Measurements from ENCODE around the gene UCHL5.

Gene UCHL5

DNA sequence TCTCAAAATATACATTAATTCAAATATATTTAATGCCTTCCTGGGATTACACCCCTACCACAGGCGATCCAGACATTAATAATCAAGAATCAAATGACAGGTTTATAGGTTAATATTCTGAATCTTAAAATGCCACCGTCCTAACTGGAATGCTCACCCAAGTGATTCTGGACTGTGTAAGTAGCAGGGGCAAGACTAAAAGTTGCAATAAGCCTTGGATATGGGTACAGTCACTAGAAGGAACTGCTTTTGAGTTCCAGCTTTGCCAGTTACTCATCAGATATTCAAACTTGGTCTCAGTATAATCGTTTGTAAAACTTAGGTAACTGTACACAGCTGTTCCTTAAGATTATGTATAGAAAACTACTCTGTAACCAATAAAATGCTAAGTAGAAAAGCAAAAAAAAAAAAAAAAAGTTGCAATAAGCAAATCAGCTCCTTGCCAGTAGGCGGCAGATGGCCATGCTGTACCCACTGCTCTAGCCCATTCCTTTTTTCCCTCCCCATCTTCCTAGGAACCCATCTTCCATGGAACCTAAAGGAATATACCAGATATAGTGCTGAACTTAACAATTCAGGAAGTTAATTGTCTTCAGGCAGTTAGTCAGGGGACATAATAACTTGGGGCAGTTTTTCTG is 10.7 kb upstream of the UCHL5 start:
- TF ChIP-seq, protein P1, sequence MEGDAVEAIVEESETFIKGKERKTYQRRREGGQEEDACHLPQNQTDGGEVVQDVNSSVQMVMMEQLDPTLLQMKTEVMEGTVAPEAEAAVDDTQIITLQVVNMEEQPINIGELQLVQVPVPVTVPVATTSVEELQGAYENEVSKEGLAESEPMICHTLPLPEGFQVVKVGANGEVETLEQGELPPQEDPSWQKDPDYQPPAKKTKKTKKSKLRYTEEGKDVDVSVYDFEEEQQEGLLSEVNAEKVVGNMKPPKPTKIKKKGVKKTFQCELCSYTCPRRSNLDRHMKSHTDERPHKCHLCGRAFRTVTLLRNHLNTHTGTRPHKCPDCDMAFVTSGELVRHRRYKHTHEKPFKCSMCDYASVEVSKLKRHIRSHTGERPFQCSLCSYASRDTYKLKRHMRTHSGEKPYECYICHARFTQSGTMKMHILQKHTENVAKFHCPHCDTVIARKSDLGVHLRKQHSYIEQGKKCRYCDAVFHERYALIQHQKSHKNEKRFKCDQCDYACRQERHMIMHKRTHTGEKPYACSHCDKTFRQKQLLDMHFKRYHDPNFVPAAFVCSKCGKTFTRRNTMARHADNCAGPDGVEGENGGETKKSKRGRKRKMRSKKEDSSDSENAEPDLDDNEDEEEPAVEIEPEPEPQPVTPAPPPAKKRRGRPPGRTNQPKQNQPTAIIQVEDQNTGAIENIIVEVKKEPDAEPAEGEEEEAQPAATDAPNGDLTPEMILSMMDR (conservative IDR thresholded peaks at IDR 0.05; ENCODE audit: low read depth) = no peak
- POLR2A ChIA-PET (ENCODE audit: low non-redundant PET) = no interaction called here
- CTCF ChIA-PET = interaction anchor here (0.6 to 0.8 kb wide), 6 partner anchors 9 to 365 kb away, joined by 3 to 4 read pairs (median 3); partner anchors contain the start of genes RO60 and UCHL5
- peak; percentile 31 for DNase-seq (ENCODE audit: low spot score)
- no peak overlapping the region for H3K27ac ChIP-seq

DNA sequence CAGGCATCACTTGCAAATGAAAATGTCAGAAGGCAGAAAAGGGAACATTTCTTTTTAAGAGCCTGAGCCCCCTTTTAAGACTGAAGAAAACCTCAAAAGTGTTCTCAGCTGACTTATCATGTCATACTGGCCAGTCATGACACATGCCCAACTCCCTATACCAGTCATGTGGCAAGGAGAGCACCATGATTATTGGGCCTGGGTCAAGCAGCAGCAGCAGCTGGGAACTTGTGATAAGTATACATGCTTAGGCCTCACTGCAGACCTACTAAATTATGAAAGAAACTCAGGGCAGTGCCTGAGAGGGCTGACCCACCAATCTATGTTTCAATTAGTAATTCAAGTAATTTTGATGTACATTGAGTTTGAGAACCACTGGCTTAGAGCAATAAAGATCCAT is 8.9 kb upstream of the UCHL5 start:
- ChIA-PET CTCF (interaction anchor here (0.8 kb wide), 1 partner anchor 10 kb away, joined by 3 read pairs; no protein-coding TSS in a partner anchor), POLR2A (ENCODE audit: low non-redundant PET) (no interaction called here)
- DNase-seq (ENCODE audit: low spot score) = no peak
- TF ChIP-seq, protein P1 (conservative IDR thresholded peaks at IDR 0.05; ENCODE audit: low read depth) = no peak
- H3K27ac ChIP-seq = no peak overlapping the region

- ChIA-PET CTCF (no interaction called here), POLR2A (ENCODE audit: low non-redundant PET) (no interaction called here)
- H3K27ac ChIP-seq = no peak overlapping the region
- DNase-seq (ENCODE audit: low spot score) = no peak
- TF ChIP-seq, protein P1 (conservative IDR thresholded peaks at IDR 0.05; ENCODE audit: low read depth) = no peak
These were observed 7.4 kb upstream of the UCHL5 start for GRCh38 chr1:193066606-193067005.

GRCh38 chr1:193065954-193066353 is 6.8 kb upstream of the UCHL5 start:
- TF ChIP-seq, protein P1 (conservative IDR thresholded peaks at IDR 0.05; ENCODE audit: low read depth) = no peak
- no peak overlapping the region for H3K27ac ChIP-seq
- ChIA-PET CTCF (interaction anchor here (0.6 kb wide), 1 partner anchor 15 kb away, joined by 3 read pairs; no protein-coding TSS in a partner anchor), POLR2A (ENCODE audit: low non-redundant PET) (no interaction called here)
- DNase-seq (ENCODE audit: low spot score) = no peak

GRCh38 chr1:193062698-193063463 is 3.7 kb upstream of the UCHL5 start:
- DNase-seq (ENCODE audit: low spot score) = no peak
- CTCF ChIA-PET = no interaction called here
- TF ChIP-seq, protein P1 (conservative IDR thresholded peaks at IDR 0.05; ENCODE audit: low read depth) = no peak
- POLR2A ChIA-PET (ENCODE audit: low non-redundant PET) = no interaction called here
- H3K27ac ChIP-seq = no peak overlapping the region

DNA sequence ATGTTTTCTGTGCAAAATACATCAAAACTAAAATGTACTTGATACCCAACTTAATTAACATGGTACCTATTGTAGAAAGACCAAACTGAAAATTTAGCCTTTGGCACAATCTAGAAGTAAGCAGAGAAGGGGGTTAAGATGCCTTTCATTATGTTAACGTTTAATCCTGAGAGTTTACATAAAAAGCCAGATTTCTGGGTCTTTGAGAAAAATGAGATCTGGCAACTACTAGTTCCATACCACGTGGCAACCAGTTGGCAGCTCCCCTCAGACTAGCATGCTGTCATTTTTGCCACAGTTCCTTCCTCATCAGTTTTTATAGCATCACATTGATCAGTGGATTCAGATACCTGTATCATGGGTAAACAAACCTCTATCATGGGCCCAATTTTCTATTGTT is 1.8 kb upstream of the UCHL5 start:
- no peak overlapping the region for H3K27ac ChIP-seq
- POLR2A ChIA-PET (ENCODE audit: low non-redundant PET) = no interaction called here
- TF ChIP-seq, protein P1 (conservative IDR thresholded peaks at IDR 0.05; ENCODE audit: low read depth) = no peak
- peak; percentile 24 for DNase-seq (ENCODE audit: low spot score)
- CTCF ChIA-PET = interaction anchor here (0.6 to 0.7 kb wide), 2 partner anchors 10 to 141 kb away, joined by 3 to 6 read pairs; no protein-coding TSS in a partner anchor
